OCI-LY3 (cell line): ENCODE measurements around the gene PWP1.
"Not testable (repeated sequence)": the region's sequence is repeated elsewhere in the genome, so short reads cannot be mapped to it uniquely, and the experiment has no call there.

Experiments used
- H2AFZ ChIP-seq: fragments of 200-600, 300-600 bp; shearing (Covaris generic); 2 replicates; pipeline ENCODE4 v1.6.0; 2014; ENCODE audit warnings: antibody characterized with exemption, low read depth, low read length
- H3K27ac ChIP-seq: fragments of 200-600, 300-600 bp; sonication (generic); 2 replicates; pipeline ENCODE4 v1.5.1; 2014; ENCODE audit warnings: mild to moderate bottlenecking, low read length, moderate library complexity, mixed read lengths
- H3K27me3 ChIP-seq: fragments of 200-600, 300-600 bp; sonication (generic); 2 replicates; pipeline ENCODE4 v1.6.1; 2014; ENCODE audit warnings: low read depth, low read length, mixed read lengths
- H3K36me3 ChIP-seq: fragments of 200-600, 300-600 bp; sonication (generic); replicated peaks from 2 replicates; pipeline ENCODE3; 2014; ENCODE audit warnings: low read depth, low read length, mixed read lengths
- H3K4me1 ChIP-seq: fragments of 300-600, 200-600 bp; sonication (generic); 2 replicates; pipeline ENCODE4 v1.6.1; 2014; ENCODE audit warnings: low read length, mixed read lengths
- H3K4me2 ChIP-seq: fragments of 200-600, 300-600 bp; sonication (generic); 2 replicates; pipeline ENCODE4 v1.6.1; 2014; ENCODE audit warnings: low read length, mixed read lengths
- H3K4me3 ChIP-seq: fragments of 300-600, 200-600 bp; sonication (generic); 2 replicates; pipeline ENCODE4 v1.5.1; 2014; ENCODE audit warnings: antibody characterized with exemption, mild to moderate bottlenecking, low read length, moderate library complexity
- H3K79me2 ChIP-seq: fragments of 300-600, 200-600 bp; shearing (Covaris generic); 2 replicates; pipeline ENCODE4 v1.6.1; 2014; ENCODE audit warnings: mild to moderate bottlenecking, low read length, mixed read lengths
- H3K9ac ChIP-seq: fragments of 300-600, 200-600 bp; shearing (Covaris generic); 2 replicates; pipeline ENCODE4 v1.6.0; 2014; ENCODE audit warnings: mild to moderate bottlenecking, low read length, moderate library complexity
- H3K9me3 ChIP-seq: fragments of 200-600, 300-600 bp; shearing (Covaris generic); 2 replicates; pipeline ENCODE4 v1.6.1; 2014; ENCODE audit warnings: low read length, mixed read lengths; ENCODE audit not compliant: insufficient read depth
- H4K20me1 ChIP-seq: fragments of 200-600, 300-600 bp; sonication (generic); 2 replicates; pipeline ENCODE4 v1.6.1; 2016; ENCODE audit warnings: low read length, mixed read lengths; ENCODE audit not compliant: insufficient read depth
- EZH2phosphoT487 ChIP-seq: fragments of 200-600 bp; shearing (Covaris generic); IDR thresholded peaks from 2 replicates; pipeline ENCODE4 v1.6.1; 2018; ENCODE audit warnings: antibody characterized with exemption, mixed run types, low read depth
- TF ChIP-seq, protein P1 (sequence below): fragments of 200-600, 300-600 bp; sonication (generic); IDR thresholded peaks from 2 replicates; pipeline ENCODE4 v1.5.1; 2014; ENCODE audit warnings: antibody characterized with exemption, low read length, low read depth

PWP1 gene

DNA sequence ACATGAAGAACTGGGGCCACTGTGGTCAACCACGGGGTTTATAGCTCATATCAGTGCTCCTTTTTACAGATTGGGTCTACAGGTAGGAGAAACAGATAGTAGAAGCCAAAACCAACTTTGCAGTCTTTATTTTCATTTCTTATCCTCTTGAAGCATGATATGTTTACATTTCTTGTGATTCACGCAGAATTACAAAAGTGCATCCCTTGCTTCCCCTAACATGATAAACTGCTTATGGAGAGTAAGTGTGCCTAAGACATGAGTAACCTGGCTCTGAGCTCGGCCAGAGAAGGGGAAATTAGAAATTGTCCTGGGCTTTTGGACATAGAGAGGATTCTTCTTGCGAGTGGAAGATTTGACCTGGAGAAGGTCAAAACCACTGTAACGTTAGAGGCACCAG, 18.4 kb downstream of the PWP1 start:
- H3K4me3 ChIP-seq, result no peak overlapping the region
- no peak overlapping the region for H2AFZ ChIP-seq
- H3K4me1 ChIP-seq, result peaks cover 12% of the 10 kb centered on the region
- no peak overlapping the region for H3K9ac ChIP-seq
- H3K4me2 ChIP-seq, result no peak overlapping the region
- no peak for TF ChIP-seq EZH2phosphoT487
- TF ChIP-seq, protein P1, sequence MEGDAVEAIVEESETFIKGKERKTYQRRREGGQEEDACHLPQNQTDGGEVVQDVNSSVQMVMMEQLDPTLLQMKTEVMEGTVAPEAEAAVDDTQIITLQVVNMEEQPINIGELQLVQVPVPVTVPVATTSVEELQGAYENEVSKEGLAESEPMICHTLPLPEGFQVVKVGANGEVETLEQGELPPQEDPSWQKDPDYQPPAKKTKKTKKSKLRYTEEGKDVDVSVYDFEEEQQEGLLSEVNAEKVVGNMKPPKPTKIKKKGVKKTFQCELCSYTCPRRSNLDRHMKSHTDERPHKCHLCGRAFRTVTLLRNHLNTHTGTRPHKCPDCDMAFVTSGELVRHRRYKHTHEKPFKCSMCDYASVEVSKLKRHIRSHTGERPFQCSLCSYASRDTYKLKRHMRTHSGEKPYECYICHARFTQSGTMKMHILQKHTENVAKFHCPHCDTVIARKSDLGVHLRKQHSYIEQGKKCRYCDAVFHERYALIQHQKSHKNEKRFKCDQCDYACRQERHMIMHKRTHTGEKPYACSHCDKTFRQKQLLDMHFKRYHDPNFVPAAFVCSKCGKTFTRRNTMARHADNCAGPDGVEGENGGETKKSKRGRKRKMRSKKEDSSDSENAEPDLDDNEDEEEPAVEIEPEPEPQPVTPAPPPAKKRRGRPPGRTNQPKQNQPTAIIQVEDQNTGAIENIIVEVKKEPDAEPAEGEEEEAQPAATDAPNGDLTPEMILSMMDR, result no peak
- peaks cover 70% of the 10 kb centered on the region for H3K36me3 ChIP-seq
- no peaks in the 10 kb centered on the region for H3K27me3 ChIP-seq
- H3K27ac ChIP-seq, result no peak overlapping the region
- no peaks in the 10 kb centered on the region for H3K79me2 ChIP-seq
- no peaks in the 10 kb centered on the region for H3K9me3 ChIP-seq
- no peaks in the 10 kb centered on the region for H4K20me1 ChIP-seq

DNA sequence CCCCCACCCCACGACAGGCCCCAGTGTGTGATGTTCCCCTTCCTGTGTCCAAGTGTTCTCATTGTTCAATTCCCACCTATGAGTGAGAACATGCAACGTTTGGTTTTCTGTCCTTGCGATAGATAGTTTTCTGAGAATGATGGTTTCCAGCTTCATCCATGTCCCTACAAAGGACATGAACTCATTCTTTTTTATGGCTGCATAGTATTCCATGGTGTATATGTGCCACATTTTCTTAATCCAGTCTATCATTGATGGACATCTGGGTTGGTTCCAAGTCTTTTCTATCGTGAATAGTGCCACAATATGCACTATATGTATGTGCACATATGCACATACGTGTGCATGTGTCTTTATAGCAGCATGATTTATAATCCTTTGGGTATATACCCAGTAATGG, 19.9 kb downstream of the PWP1 start:
- peaks cover 65% of the 10 kb centered on the region for H3K36me3 ChIP-seq
- not testable (repeated sequence) for H3K4me2 ChIP-seq

DNA sequence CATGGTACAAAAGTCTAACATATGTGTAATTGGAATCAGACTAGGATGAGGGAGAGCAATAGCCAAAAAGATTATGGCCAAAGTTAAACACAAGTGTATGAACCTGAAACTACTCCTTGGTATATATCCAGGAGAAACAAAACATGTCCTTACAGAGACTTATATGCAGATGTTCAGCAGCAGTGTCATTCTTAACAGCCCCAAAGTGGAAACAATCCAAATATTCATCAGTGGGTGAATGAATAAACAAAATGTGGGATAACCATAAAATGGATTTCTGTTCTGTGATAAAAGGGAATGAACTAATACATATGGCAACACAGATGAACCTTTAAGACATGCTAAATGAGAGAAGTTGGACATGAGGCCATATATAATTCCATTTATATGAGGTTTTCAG, 30.2 kb downstream of the PWP1 start:
- Histone ChIP-seq H3K4me1 (no peaks in the 10 kb centered on the region), H3K9ac (no peak overlapping the region), H3K4me2 (no peak overlapping the region), H3K36me3 (peaks cover 32% of the 10 kb centered on the region), H2AFZ (no peak overlapping the region), H3K27ac (no peak overlapping the region), H3K4me3 (no peak overlapping the region), H4K20me1 (no peaks in the 10 kb centered on the region), H3K9me3 (no peaks in the 10 kb centered on the region), H3K27me3 (no peaks in the 10 kb centered on the region), H3K79me2 (no peaks in the 10 kb centered on the region)
- no peak for TF ChIP-seq EZH2phosphoT487
- TF ChIP-seq, protein P1, result no peak

More for the DNA sequence above, 19.9 kb downstream of the PWP1 start:
- H4K20me1 ChIP-seq, H2AFZ ChIP-seq, H3K79me2 ChIP-seq, H3K27ac ChIP-seq, H3K9ac ChIP-seq, H3K27me3 ChIP-seq, H3K4me3 ChIP-seq, H3K9me3 ChIP-seq: not testable (repeated sequence)
- peaks cover 16% of the 10 kb centered on the region for H3K4me1 ChIP-seq

DNA sequence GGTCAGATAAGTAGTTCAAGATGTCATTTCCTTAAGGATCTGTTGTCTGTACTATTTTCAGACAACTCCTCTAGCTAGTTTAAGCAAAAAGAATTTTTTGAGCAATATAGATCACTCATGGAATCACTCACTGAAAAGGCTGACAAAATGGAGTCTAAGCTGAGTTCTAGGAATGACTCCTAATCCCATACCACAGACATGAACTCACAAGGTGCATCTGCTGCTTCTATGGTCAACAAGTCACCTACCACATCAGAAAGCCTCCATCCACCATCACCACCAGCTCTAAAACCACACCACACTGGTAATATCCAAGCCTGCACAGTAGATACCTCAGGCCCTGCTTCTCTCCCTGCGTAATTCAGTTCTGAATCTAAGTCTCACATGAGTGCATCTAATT, 33.0 kb downstream of the PWP1 start:
- Histone ChIP-seq H4K20me1 (no peaks in the 10 kb centered on the region), H3K27me3 (no peaks in the 10 kb centered on the region), H2AFZ (no peak overlapping the region), H3K27ac (no peak overlapping the region), H3K9ac (no peak overlapping the region), H3K9me3 (no peaks in the 10 kb centered on the region), H3K79me2 (no peaks in the 10 kb centered on the region), H3K4me3 (no peak overlapping the region), H3K36me3 (peaks cover 19% of the 10 kb centered on the region), H3K4me2 (no peak overlapping the region), H3K4me1 (no peaks in the 10 kb centered on the region)
- TF ChIP-seq, protein P1, result no peak
- TF ChIP-seq EZH2phosphoT487, result no peak

DNA sequence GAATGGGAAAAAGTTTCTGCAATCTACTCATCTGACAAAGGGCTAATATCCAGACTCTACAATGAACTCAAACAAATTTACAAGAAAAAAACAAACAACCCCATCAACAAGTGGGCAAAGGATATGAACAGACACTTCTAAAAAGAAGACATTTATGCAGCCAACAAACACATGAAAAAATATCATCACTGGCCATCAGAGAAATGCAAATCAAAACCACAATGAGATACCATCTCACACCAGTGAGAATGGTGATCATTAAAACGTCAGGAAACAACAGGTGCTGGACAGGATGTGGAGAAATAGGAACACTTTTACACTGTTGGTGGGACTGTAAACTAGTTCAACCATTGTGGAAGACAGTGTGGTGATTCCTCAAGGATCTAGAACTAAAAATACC, 41.7 kb downstream of the PWP1 start:
- H3K27ac ChIP-seq, H3K4me2 ChIP-seq, H3K4me1 ChIP-seq, H3K9ac ChIP-seq, H3K79me2 ChIP-seq, H3K9me3 ChIP-seq, H3K27me3 ChIP-seq, H3K4me3 ChIP-seq, H3K36me3 ChIP-seq, H2AFZ ChIP-seq, H4K20me1 ChIP-seq: not testable (repeated sequence)

DNA sequence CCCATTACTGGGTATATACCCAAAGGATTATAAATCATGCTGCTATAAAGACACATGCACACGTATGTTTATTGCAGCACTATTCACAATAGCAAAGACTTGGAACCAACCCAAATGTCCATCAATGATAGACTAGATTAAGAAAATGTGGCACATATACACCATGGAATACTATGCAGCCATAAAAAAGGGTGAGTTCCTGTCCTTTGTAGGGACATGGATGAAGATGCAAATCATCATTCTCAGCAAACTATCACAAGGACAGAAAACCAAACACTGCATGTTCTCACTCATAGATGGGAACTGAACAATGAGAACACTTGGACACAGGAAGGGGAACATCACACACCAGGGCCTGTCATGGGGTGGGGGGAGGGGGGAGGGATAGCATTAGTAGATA, 42.1 kb downstream of the PWP1 start:
- H3K27me3 ChIP-seq, H3K27ac ChIP-seq, H4K20me1 ChIP-seq, H3K4me3 ChIP-seq, H3K9me3 ChIP-seq, H3K4me1 ChIP-seq, H3K79me2 ChIP-seq, H2AFZ ChIP-seq, H3K36me3 ChIP-seq, H3K4me2 ChIP-seq, H3K9ac ChIP-seq: not testable (repeated sequence)
